Ecto neural progenitor cell (in vitro differentiated cells): ENCODE results near the gene TIMM23.
"Not testable (repeated sequence)": the region's sequence is repeated elsewhere in the genome, so short reads cannot be mapped to it uniquely, and the experiment has no call there.

Experiments used
- DNase-seq: peaks from one replicate; pipeline ENCODE4 v3.0.0-alpha.2; 2018; ENCODE audit warnings: low spot score

TIMM23 gene, protein sequence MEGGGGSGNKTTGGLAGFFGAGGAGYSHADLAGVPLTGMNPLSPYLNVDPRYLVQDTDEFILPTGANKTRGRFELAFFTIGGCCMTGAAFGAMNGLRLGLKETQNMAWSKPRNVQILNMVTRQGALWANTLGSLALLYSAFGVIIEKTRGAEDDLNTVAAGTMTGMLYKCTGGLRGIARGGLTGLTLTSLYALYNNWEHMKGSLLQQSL

DNA sequence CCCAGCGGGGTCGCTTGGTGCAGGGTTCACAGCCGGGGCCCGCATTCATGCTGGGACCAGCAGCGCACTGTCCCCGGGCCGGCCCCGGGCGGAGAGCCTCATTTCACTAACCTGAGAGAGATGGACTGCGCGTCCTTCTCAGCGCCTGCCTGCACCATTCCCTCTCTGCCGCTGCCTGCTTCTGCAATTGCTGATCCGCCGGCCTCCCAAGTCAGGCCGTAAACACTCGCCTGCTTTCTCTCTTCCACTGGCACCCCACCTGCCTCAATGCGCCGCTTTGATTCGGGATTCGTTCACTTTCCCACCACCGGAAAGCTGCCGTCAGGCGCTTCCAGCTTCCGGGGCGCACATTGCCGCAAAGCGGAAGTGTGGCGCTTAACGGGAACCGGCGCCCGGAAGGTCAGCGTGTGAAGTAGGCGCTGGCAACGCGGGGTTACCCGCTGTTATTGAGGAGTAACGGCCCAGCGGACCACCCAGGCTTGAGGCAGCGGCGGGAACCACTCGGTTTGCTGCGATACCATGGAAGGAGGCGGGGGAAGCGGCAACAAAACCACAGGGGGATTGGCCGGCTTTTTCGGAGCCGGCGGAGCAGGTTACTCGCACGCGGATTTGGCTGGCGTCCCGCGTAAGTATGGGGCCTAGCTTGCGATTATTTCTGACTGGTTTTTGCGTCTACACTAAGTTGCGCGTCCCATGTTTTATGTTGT lies at the start of gene TIMM23:
Gene TIMM23 (plus strand): TSS at position 384 of the 707 bp plus-strand sequence. CDS start 136 bp downstream, at position 520.
- peak; percentile 90 for DNase-seq

DNA sequence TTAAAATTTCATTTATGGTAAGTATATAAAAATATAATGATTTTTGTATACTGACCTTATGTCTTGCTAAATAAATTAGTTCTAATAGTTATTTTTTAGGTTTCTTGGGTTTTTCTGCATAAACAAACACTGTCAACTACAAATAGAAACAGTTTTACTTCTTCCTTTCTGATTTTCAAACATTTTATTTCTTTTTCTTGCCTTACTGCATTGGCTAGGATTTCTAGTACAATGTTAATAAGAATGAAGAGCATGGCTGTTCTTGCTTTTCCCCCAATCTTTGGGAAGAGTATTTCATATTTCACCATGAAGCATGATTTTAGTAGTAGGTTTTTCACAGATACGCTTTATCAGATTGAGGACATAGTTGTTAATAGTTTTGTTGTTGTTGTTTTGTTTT lies 45.5 kb upstream of the TIMM23 start:
- not testable (repeated sequence) for DNase-seq

DNA sequence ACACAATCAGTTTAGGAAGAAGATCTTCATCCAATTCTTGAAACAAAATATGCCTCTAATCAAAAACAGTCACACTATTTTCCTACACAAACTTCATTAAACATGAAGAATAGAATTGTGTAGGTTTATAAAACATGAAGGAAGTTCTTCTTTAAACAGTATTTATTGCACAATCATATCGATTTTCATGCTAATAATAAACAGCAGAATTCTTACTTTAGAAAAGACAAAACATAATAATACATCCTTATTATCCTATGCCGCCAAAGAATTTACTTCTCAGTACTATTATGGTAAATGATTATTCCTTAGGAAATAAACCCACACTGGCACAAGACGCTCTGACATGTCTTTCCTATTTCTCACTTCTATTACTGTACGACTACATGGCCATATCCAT lies 41.0 kb upstream of the TIMM23 start:
- not testable (repeated sequence) for DNase-seq

DNA sequence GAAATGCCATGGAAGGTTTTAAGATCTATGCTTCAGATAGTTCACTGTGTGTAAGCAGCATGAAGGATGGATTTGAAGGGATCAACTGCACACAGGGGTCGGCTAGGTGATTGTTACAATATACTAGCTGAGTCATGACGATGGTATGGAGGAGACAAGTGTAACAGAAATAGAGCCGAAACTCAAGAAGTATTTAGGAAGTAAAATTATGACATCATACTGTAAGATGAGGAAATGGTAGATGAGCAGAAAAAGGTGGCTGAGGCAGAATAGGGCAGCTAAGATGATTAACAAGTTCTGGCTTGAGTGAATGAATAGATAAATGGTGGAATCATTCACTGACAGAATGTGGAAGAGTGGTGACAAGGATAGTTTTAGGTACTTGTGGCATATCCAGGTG lies 37.5 kb upstream of the TIMM23 start:
- DNase-seq = not testable (repeated sequence)

DNA sequence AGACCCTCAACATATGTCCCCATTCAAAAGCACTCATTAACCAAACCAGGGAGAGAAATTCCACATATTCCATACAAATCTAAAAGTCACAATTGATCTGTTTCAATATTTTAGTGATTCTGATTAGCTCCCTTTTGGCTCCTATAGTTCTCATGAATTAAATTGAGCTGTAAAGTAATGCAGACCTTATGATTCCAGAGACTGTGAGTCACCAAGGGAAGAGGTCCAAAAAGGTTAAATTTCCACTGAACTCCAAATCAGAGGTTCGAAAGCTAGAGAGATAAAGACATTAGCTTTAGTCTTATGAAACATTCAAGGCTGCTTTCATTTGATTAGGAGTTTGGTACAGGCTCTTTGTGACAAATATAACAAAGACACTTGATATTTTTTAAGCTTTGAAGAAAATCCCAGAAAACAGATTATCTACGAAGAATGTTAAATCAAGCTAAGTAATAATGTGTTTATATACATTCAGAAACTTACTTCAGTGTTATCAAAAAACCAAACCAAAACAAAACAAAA lies 33.1 kb upstream of the TIMM23 start:
- DNase-seq = not testable (repeated sequence)

DNA sequence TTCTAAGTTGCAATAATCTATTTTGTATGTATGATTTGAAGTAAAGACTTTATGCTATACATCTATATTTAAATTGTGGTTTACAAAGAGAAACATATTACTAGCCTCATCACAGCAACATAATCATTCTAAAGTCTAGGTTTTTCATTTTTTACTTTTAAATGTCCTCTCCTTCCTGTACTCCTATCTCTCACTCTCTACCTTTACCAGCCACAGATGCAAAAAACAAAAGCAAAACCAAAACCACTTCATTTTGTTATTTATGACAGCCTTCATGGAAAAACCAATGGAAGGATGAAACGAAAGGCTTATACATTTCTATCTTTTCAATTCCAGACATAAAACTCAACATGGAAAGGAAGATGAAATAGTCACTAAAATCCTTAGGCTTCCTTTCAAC lies 31.1 kb upstream of the TIMM23 start:
- not testable (repeated sequence) for DNase-seq

DNA sequence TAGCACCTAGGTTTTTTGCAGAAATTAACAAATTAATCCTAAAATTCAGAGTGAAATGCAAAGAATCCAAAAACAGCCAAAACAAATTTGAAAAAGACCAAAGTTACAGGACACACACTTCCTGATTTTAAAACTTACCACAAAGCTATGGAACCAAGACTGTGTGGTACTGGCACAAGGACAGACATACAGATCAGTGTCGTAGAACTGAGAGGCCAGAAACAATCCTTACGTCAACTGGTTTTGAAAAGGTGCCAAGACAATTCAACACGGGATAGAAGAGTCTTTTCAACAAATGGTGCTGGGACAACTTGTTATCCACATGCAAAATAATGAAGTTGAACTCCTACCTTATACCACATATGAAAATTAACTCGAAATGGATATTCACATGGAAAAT lies 26.8 kb upstream of the TIMM23 start:
- not testable (repeated sequence) for DNase-seq

DNA sequence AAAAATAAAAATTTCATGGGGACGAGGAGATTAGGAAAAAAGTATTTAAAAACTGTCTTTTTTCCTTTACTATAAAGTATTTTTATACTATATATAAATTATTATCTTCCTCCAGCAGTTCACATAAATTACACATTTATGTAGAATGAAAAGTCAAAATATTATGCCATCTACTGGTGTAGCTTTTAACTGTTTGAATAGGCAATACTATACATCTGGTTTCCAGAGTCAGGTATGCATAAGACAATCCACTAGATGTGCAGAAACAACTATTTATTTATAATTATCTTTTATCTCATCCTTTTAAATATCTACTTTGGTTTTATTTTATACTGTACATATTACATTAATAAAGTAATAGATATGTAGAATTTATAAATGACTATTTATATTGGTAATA lies 24.9 kb upstream of the TIMM23 start:
- DNase-seq = not testable (repeated sequence)

DNA sequence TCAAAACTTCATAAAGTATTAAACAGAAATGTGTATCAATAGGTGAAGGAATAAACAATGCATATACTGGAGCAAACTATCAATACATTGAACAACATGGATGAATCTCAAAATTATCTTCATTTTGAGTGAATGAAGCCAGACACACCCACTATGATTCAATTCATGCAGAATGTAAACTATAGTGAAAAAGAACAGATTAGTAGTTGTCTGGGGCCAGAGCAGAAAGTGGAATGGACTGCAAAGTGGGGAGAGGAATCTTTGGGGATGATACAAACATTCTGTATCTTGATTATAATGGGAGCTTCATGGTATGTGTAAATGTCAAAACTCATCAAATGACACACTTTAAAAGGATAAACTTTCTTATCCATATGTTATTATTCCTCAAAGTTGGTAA lies 23.5 kb upstream of the TIMM23 start:
- not testable (repeated sequence) for DNase-seq

DNA sequence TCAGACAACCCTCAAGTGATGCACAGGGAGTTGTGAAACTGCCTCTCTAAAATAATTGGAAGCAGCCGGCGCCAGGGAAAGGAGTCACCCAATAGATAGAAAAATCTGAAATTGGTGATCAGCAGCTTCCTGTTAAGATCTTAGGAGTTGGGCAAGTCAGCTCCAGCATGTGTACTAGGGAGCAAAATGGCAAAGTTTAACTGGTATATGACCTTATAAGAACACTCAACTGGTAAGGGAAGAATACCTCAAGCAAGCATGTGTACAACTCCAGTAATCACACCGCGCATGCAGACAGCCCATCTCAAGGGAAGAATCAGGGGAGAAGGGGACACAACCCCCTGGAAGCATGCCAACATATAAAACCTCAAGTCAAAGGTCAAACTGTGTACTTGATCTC lies 17.9 kb upstream of the TIMM23 start:
- DNase-seq = not testable (repeated sequence)

DNA sequence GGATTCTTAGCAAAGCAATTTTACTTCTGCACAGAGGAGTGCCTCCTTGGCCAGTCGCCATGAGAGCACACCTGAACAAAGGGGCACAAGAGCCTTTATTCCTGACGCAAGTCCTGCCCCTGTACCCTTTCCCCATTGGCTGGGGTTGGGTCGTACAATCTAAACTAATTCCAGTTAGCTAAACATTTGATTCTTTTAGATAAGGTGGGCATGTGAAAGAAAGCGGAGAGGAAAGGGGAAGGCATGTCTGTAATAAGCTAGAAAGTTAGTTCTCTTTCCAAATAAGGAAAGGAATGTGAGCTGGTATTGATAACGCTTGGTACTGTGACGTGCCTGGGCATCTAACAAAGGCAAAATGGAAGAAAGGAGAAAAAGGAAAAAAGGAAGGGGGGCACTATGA lies 15.7 kb upstream of the TIMM23 start:
- DNase-seq = not testable (repeated sequence)

DNA sequence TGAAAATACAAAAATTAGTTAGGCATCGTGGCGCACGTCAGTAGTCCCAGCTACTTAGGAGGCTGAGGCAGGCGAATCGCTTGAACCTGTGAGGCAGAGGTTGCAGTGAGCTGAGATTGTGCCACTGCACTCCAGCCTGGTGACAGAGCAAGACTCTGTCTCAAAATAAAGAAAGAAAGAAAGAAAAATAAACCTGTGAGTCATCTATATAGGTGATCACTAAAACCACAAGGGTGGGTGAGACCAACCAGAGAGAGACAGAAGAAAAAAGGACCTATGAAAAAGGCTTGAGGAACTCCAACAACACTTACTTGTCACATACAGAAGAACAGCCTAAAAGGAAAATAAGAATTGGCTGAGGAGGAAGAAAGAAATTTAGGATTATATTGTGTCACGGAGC lies 14.4 kb upstream of the TIMM23 start:
- not testable (repeated sequence) for DNase-seq

DNA sequence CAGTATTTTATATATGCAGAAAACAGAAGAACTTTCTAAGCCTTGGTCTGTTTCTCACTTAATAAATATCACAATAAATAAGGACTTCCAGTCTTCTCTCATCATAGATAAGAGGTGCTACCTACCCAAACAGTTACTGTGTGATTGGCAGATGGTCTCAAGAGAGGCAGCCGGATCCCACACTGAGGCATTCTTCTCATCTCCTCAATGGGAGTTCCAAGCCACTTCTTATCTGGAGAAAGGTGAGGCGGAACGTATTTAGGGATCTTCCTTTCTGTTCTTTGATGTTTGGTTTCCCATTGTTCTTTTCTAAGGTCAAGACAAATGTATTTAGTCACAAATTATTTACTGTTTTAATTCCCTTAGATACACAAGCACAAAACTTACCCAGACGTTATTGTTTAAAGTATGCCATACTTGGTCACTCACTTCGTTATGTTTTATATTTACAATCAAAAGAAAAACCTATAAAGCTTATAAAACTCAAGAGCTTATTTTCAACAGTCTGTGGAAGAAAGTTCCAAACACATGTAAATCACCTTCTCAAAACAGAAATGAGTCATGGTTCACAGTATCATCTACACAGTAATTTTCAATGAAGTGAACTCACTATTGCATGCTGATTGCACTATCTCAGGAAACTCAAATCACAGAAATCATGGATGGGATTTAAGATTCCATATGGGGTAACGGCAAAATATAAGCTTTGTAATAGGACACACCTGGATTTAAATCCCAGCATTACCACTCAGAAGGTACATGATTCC lies 9.4 kb upstream of the TIMM23 start:
- DNase-seq = not testable (repeated sequence)

DNA sequence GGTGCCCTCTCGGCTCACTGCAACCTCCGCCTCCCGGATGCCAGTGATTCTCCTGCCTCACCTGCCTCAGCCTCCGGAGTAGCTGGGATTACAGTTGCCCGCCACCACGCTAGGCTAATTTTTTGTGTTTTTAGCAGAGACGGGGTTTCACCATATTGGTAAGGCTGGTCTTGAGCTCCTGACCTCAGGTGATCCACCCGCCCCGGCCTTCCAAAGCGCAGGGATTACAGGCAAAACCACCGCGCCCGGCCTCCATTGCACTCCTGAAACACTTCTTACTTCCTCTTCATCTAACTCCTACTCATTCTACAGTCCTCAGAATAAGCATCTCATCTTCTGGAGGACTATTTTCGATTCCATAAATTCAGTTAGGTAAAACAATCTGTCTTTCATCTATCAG lies 1.3 kb upstream of the TIMM23 start:
- DNase-seq = not testable (repeated sequence)

DNA sequence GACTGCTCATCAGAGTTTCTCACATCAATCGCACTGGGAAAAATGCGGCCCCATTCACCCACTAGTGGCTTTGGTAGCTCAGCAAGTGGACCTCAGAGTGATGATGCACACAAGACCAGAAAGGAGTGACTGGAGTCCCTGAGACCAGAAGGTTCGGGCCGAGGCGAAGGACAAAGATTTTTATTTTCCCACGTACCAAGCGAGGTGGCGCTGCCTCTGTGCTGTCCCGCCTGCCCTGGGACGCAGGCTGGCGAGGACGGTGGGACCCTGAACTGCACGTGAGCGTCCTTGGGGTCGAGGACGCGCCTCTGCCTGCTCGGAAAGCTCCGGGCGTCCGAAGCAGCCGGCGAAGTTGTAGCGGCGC lies 565 bp upstream of the TIMM23 start:
- DNase-seq = not testable (repeated sequence)

DNA sequence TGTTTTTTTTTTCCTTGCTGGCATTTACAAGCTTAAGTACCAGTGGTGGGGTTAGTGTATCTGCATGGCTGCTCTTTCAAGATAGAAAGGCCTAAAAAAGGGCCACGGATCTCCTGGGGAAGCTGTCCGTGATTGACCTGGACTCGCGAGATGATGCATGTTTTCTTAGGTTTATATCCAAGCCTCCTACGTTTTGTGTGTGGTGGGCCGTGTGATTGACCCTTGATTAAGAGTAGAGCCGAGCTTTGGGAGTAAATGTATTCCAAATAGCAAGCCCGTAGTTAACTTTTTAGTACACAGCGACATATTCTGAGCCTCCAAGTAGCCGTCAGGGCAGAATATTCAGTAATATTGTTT lies 502 bp downstream of the TIMM23 start:
- not testable (repeated sequence) for DNase-seq

DNA sequence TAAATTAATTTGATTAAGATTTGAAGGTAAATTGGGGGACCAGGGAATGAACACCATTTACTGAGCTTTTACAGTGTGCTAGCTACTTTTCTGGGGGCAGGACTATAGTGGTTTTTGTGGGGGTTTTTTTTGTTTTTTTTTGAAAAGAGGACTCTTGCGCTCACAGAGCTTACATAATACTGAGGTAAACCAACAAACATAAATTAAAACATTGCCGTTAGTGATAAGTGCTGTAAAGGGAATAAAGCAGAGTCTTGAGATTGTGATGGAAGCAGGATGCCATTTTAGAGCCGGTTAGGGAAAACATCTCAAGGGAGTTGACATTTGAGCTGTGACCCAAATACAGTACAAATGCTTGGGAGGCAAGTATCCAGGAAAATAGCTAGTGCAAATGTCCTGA lies 1.8 kb downstream of the TIMM23 start:
- not testable (repeated sequence) for DNase-seq

DNA sequence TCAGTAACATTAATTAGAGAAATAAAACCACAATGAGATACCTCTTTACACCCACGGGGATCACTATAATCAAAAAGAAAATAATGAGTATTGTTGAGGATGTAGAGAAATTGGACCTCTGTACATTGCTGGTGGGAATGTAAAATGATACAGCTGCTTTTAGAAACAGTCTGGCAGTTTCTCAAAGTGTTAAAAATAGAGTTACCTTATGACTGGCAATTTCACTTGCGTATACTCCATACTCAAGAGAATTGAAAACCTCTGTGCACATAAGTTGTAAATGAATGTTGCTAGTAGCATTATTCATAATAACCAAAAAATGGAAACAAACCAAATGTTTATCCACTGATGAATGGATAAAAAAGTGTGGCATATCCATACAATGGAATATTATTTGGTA lies 6.3 kb downstream of the TIMM23 start:
- DNase-seq = not testable (repeated sequence)

DNA sequence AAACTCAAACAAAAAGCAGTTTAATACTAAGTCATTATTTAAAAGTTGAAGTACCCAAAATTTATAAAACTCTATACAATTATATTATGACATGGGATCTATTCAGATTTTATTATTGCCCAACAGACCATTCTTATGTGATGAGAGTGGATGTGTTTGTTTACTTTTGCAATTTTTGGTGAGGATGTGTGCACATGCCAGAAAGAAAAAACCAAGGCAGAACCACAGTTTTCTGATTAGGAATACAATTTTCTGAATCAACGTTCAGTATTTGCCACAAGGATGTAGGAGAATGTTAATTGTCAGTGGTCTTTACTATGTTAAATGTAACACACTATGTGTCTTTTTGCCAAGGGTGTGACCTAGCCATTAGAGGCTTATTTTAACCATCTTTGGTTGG lies 9.1 kb downstream of the TIMM23 start:
- not testable (repeated sequence) for DNase-seq

DNA sequence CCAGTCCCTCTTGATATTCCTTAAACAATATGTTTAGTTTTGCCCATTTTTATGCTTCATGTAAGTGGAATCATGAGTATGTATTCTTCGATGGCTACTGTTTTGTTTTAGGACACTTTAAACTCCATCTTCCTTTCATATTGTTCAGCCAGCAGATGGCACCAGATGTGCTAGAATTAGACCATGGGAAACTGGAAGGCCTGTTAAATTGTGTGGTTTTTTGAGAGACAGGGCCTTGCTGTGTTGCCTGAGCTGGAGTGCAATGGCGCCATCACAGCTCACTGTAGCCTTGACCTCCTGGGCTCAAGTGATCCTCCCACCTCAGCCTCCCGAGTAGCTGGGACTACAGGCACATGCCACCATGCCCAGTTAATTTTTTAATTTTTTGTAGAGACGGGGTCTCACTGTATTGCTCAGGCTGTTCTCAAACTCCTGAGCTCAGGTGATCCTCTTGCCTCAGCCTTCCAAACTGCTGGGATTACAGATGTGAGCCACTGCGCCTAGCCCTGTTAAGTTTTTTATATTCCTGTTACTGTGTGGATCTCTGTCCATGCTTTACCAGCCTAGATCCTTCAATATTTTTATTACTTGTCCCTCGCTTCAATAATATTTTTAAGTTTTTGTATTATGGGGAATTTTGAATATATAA lies 11.4 kb downstream of the TIMM23 start:
- DNase-seq = not testable (repeated sequence)

DNA sequence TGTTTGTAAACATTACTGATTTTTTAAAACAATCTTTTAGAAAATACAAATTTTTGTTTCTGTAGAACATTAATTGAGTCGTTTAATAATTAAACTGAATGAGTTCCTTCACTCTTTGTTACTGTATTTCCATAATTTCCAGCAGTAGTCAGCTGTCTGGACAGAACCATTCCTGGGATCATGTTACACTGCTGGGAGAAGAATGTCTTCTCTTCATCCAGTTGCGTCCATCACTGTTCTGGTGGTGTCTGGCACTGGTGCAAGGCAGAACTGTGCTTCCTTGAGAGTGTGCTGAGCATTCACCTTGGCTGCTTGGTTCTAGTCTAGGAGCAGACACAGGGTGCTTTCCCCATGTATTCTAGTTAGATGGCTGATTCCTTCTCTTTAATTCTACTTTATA lies 12.2 kb downstream of the TIMM23 start:
- DNase-seq = not testable (repeated sequence)

DNA sequence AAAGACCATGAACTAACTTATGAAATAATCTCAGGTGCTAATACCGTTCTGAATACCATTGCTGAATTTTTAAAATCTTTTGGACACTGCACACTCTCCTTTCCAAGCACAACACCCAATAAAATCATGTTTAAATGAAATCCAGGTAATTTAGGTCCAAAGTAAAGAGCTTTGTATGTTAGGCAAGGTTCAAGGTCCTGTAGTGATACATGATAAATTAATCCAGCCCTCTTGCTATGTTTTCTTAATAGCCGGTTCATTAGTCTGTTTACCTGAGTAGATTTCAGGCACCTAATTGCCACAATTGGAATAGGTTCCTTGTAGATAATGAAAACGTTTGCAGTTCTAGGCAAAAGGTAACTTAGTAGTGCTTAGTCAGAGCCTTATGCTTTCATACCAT lies 13.3 kb downstream of the TIMM23 start:
- DNase-seq = not testable (repeated sequence)
